MM.1S (cell line): ENCODE measurements around the gene RREB1.

Source experiments
- DNase-seq: peaks from one replicate; pipeline ENCODE4 v3.0.0-alpha.2; 2015
- H2AFZ ChIP-seq: fragments of 300-600 bp; sonication (generic); 2 replicates; pipeline ENCODE4 v1.6.0; 2016; ENCODE audit warnings: antibody characterized with exemption, low read length
- H3F3A ChIP-seq: fragments of 300-600 bp; sonication (generic); 2 replicates; pipeline ENCODE4 v1.6.1; 2016; ENCODE audit warnings: mild to moderate bottlenecking, antibody characterized with exemption, low read length, moderate library complexity, mixed read lengths; ENCODE audit not compliant: insufficient read depth
- H3K27ac ChIP-seq: fragments of 300-600 bp; sonication (generic); 2 replicates; pipeline ENCODE4 v1.5.1; 2016; ENCODE audit warnings: mild to moderate bottlenecking, low read length
- H3K27me3 ChIP-seq: fragments of 300-600 bp; sonication (generic); replicated peaks from 2 replicates; pipeline ENCODE4 v1.6.0; 2016; ENCODE audit warnings: low read length; ENCODE audit not compliant: insufficient read depth
- H3K36me3 ChIP-seq: fragments of 300-600 bp; sonication (generic); replicated peaks from 2 replicates; pipeline ENCODE4 v1.6.1; 2016; ENCODE audit warnings: mild to moderate bottlenecking, low read length, mixed read lengths; ENCODE audit not compliant: insufficient read depth
- H3K4me1 ChIP-seq: fragments of 300-600 bp; sonication (generic); 2 replicates; pipeline ENCODE4 v1.6.1; 2016; ENCODE audit warnings: low read length, mixed read lengths
- H3K4me2 ChIP-seq: fragments of 300-600 bp; sonication (generic); 2 replicates; pipeline ENCODE4 v1.6.0; 2016; ENCODE audit warnings: low read depth, low read length
- H3K4me3 ChIP-seq: fragments of 300-600 bp; sonication (generic); 2 replicates; pipeline ENCODE4 v1.5.1; 2016; ENCODE audit warnings: low read length, mixed read lengths
- H3K79me2 ChIP-seq: fragments of 300-600 bp; sonication (generic); 2 replicates; pipeline ENCODE4 v1.6.1; 2016; ENCODE audit warnings: mixed run types, low read length, mixed read lengths
- H3K9ac ChIP-seq: fragments of 300-600 bp; sonication (generic); 2 replicates; pipeline ENCODE4 v1.6.1; 2016; ENCODE audit warnings: low read length, mixed read lengths
- H3K9me2 ChIP-seq: fragments of 300-600 bp; sonication (generic); replicated peaks from 2 replicates; pipeline ENCODE4 v1.6.1; 2016; ENCODE audit warnings: mild to moderate bottlenecking, low read length, mixed read lengths; ENCODE audit not compliant: insufficient read depth
- H3K9me3 ChIP-seq: fragments of 300-600 bp; sonication (generic); replicated peaks from 2 replicates; pipeline ENCODE4 v1.6.1; 2016; ENCODE audit warnings: mild to moderate bottlenecking, low read length, mixed read lengths; ENCODE audit not compliant: insufficient read depth
- H4K20me1 ChIP-seq: fragments of 300-600 bp; sonication (generic); 2 replicates; pipeline ENCODE4 v1.6.1; 2016; ENCODE audit warnings: mild to moderate bottlenecking, low read length, moderate library complexity, mixed read lengths; ENCODE audit not compliant: insufficient read depth
- CTCF ChIP-seq: fragments of 300-600 bp; sonication (generic); IDR thresholded peaks from 2 replicates; pipeline ENCODE4 v1.5.1; 2016; ENCODE audit warnings: antibody characterized with exemption, low read length, mixed read lengths
- EZH2 ChIP-seq: fragments of 300-600 bp; sonication (generic); optimal IDR thresholded peaks from 2 replicates; pipeline ENCODE3; 2017; ENCODE audit warnings: low read depth, mild to moderate bottlenecking, antibody characterized with exemption, low read length, mixed read lengths
- EZH2phosphoT487 ChIP-seq: fragments of 300-600 bp; sonication (generic); IDR thresholded peaks from 2 replicates; pipeline ENCODE4 v1.6.1; 2018; ENCODE audit warnings: antibody characterized with exemption, low read length

The RREB1 gene

GRCh38 chr6:7121700-7122241 lies 14.0 kb downstream of the RREB1 start:
- peaks cover 92% of the 10 kb centered on the region for H3K79me2 ChIP-seq
- no peak overlapping the region for H3K9ac ChIP-seq
- no peaks in the 10 kb centered on the region for H3F3A ChIP-seq

GRCh38 chr6:7122684-7123083 lies 14.9 kb downstream of the RREB1 start:
- no peak overlapping the region for H2AFZ ChIP-seq
- no peak for TF ChIP-seq EZH2phosphoT487
- TF ChIP-seq EZH2 = no peak
- no peak for TF ChIP-seq CTCF
- no peak overlapping the region for H3K4me2 ChIP-seq
- no peaks in the 10 kb centered on the region for H3K9me2 ChIP-seq
- peaks cover 3% of the 10 kb centered on the region; the same call in 1 of the 2 replicates for H4K20me1 ChIP-seq
- no peak overlapping the region for H3K9ac ChIP-seq
- no peaks in the 10 kb centered on the region for H3F3A ChIP-seq
- H3K27me3 ChIP-seq = no peaks in the 10 kb centered on the region
- DNase-seq = no peak
- no peaks in the 10 kb centered on the region for H3K36me3 ChIP-seq
- no peaks in the 10 kb centered on the region for H3K9me3 ChIP-seq
- peaks cover 4% of the 10 kb centered on the region; the same call in 1 of the 2 replicates for H3K4me1 ChIP-seq
- H3K79me2 ChIP-seq = peaks cover 92% of the 10 kb centered on the region
- H3K4me3 ChIP-seq = no peak overlapping the region
- H3K27ac ChIP-seq = no peak overlapping the region

More at GRCh38 chr6:7121700-7122241, 14.0 kb downstream of the RREB1 start:
- Histone ChIP-seq H3K4me1 (peaks cover 4% of the 10 kb centered on the region; the same call in 1 of the 2 replicates), H3K4me3 (no peak overlapping the region), H2AFZ (no peak overlapping the region), H3K4me2 (no peak overlapping the region), H4K20me1 (peaks cover 3% of the 10 kb centered on the region; the same call in 1 of the 2 replicates), H3K27ac (no peak overlapping the region), H3K9me2 (no peaks in the 10 kb centered on the region), H3K27me3 (no peaks in the 10 kb centered on the region), H3K9me3 (no peaks in the 10 kb centered on the region), H3K36me3 (no peaks in the 10 kb centered on the region)
- no peak for DNase-seq
- no peak for TF ChIP-seq EZH2phosphoT487
- no peak for TF ChIP-seq CTCF
- no peak for TF ChIP-seq EZH2

- peaks cover 3% of the 10 kb centered on the region; the same call in 1 of the 2 replicates for H4K20me1 ChIP-seq
- H3K27ac ChIP-seq = no peak overlapping the region
- no peak overlapping the region for H2AFZ ChIP-seq
- H3K36me3 ChIP-seq = no peaks in the 10 kb centered on the region
- H3K9me2 ChIP-seq = no peaks in the 10 kb centered on the region
- TF ChIP-seq CTCF = no peak
- no peak for TF ChIP-seq EZH2
- no peak for TF ChIP-seq EZH2phosphoT487
- no peaks in the 10 kb centered on the region for H3K9me3 ChIP-seq
- no peak overlapping the region for H3K4me3 ChIP-seq
- no peak for DNase-seq
- no peaks in the 10 kb centered on the region for H3F3A ChIP-seq
- H3K79me2 ChIP-seq = peaks cover 93% of the 10 kb centered on the region
- H3K9ac ChIP-seq = no peak overlapping the region
- H3K4me1 ChIP-seq = peaks cover 4% of the 10 kb centered on the region; the same call in 1 of the 2 replicates
- no peak overlapping the region for H3K4me2 ChIP-seq
- H3K27me3 ChIP-seq = no peaks in the 10 kb centered on the region
These were observed 16.4 kb downstream of the RREB1 start for GRCh38 chr6:7124114-7124513.
